ENCODE data around the gene MSL3B.

Gene MSL3B

DNA sequence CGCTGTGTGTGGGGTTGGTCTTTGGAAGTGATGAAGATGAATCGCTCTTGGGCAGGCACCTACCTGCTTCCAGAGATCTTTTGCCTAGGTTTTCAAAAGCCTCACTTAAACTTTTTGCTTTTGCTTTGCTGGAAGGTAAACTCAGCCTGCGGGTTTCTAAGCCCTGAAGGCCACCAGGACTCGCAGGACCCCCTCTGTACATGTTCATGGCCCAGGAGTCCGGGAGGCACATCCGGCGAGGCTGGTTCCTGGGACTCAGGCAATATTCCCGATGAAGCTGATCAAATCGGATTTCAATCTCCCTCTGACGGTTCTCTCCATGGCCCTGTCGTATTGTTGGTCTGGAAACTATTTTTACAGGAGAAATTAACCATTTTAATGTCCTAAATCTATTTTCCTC is 27.0 kb downstream of the MSL3B start:
- Histone ChIP-seq H3K36me3 (replicated peaks in 1 of 2) (no peaks in the 10 kb centered on the region), H3K27ac (no peak overlapping the region), H3K4me1 (replicated peaks in 1 of 2) (no peaks in the 10 kb centered on the region), H3K9me3 (replicated peaks in 1 of 3) (no peaks in the 10 kb centered on the region), H3K4me3 (no peak overlapping the region), H3K27me3 (no peaks in the 10 kb centered on the region)
- no peak for TF ChIP-seq POLR2A (IDR thresholded peaks at IDR 0.05)
- TF ChIP-seq, protein P1, sequence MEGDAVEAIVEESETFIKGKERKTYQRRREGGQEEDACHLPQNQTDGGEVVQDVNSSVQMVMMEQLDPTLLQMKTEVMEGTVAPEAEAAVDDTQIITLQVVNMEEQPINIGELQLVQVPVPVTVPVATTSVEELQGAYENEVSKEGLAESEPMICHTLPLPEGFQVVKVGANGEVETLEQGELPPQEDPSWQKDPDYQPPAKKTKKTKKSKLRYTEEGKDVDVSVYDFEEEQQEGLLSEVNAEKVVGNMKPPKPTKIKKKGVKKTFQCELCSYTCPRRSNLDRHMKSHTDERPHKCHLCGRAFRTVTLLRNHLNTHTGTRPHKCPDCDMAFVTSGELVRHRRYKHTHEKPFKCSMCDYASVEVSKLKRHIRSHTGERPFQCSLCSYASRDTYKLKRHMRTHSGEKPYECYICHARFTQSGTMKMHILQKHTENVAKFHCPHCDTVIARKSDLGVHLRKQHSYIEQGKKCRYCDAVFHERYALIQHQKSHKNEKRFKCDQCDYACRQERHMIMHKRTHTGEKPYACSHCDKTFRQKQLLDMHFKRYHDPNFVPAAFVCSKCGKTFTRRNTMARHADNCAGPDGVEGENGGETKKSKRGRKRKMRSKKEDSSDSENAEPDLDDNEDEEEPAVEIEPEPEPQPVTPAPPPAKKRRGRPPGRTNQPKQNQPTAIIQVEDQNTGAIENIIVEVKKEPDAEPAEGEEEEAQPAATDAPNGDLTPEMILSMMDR (IDR thresholded peaks at IDR 0.05): no peak
- WGBS, 4 donors: 91 to 98% (median 97%) methylated on average over 11 of the region's 11 CpGs
- DNase-seq: peak in 1 of 7 donors; percentile 14
- intact Hi-C loops (cut with DNase I): no loop called here

DNA sequence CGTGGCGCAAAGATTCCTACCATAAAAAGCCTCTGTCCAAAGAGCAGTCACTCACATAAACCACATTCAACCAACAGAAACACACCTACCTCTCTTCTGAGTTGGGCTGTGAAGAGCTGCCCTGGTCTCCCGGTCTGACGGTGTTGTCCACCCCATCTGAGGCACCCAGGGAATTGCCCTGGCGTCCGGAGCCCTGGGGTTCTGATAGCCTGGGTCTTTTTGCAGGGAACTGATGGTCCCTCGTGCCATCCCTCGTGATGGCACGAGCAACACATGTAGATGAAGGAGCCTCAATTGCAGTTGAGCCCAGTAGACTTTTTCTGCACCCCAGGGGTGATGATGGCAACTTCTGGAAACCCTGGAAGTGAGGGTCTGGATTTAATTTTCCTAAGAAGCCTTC is 27.7 kb downstream of the MSL3B start:
- no peak overlapping the region for H3K4me3 ChIP-seq
- 91 to 99% (median 95%) methylated on average over 9 of the region's 9 CpGs for WGBS, 4 donors
- no peak for DNase-seq

DNA sequence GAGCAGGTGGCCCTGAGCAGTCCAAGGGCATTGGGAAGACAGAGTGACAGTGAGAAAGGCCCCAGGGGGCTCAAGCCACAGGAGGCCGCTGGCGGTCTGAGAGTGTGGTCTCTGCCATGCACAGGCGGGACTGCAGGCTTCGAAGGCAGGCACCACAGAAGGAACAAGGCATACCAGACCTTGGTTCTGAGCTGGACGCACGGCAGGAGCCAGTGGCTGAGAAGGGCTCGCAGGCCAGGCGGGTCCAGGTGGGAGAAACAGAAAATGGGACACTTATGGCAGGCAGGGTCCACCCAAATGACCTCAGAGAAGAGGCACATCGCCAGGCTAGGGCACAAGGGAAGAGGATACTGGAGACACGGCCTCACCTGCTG is 28.8 kb downstream of the MSL3B start:
- DNase-seq: no peak
- no peaks in the 10 kb centered on the region for H3K27me3 ChIP-seq
- 89 to 98% (median 95%) methylated on average over 8 to 10 of the region's 10 CpGs for WGBS, 4 donors

More for the DNA sequence above, 27.7 kb downstream of the MSL3B start:
- no peaks in the 10 kb centered on the region for H3K36me3 ChIP-seq (replicated peaks in 1 of 2)
- no peak overlapping the region for H3K27ac ChIP-seq
- H3K27me3 ChIP-seq: no peaks in the 10 kb centered on the region
- intact Hi-C loops (cut with DNase I): no loop called here
- no peaks in the 10 kb centered on the region for H3K4me1 ChIP-seq (replicated peaks in 1 of 2)
- no peaks in the 10 kb centered on the region for H3K9me3 ChIP-seq (replicated peaks in 1 of 3)
- TF ChIP-seq, protein P1 (IDR thresholded peaks at IDR 0.05): no peak
- no peak for TF ChIP-seq POLR2A (IDR thresholded peaks at IDR 0.05)

DNA sequence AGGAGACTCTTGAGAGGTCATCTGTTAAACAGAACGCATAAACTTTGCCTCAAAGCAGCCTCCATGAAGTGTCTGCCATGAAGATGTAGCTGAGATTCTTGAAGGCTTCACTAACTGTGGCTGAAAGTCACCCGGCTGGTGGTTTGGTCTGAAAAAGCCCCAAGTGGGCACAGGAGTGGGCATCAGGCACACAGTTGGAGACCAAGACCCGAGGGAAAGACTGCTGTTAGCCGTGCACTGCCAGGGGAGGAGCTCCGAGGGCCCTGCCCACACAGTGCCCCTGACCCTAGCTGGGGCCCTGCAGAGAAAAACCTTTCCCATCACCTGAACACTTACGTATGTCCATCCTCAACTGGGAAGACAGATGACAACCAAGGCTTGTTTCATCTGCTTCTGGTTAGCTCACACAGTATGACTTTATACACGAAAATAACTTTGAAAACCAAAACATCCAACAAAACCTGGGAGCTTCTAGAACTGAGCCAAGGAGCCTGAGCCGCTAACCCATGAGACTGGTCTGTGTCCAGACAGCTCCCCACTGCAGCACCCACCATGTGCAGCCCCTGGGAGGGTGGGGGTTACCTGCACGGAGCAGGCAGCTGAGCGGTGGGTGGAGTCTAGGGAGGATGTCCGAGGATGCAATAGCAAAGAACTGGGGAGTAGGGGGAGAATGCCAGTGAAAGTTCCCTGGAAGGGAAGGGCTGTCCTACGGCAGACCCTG is 29.3 kb downstream of the MSL3B start:
- DNase-seq: peak in 1 of 7 donors; percentile 20

More for the DNA sequence above, 28.8 kb downstream of the MSL3B start:
- TF ChIP-seq, protein P1 (IDR thresholded peaks at IDR 0.05): no peak
- no peak for TF ChIP-seq POLR2A (IDR thresholded peaks at IDR 0.05)
- intact Hi-C loops (cut with DNase I): no loop called here
- no peak overlapping the region for H3K27ac ChIP-seq
- H3K4me3 ChIP-seq: no peak overlapping the region
- no peaks in the 10 kb centered on the region for H3K4me1 ChIP-seq (replicated peaks in 1 of 2)
- H3K9me3 ChIP-seq (replicated peaks in 1 of 3): no peaks in the 10 kb centered on the region
- no peaks in the 10 kb centered on the region for H3K36me3 ChIP-seq (replicated peaks in 1 of 2)

More for the DNA sequence above, 29.3 kb downstream of the MSL3B start:
- H3K36me3 ChIP-seq (replicated peaks in 1 of 2): no peaks in the 10 kb centered on the region
- no peaks in the 10 kb centered on the region for H3K9me3 ChIP-seq (replicated peaks in 1 of 3)
- H3K4me3 ChIP-seq: no peak overlapping the region
- no peak overlapping the region for H3K27ac ChIP-seq
- H3K27me3 ChIP-seq: no peaks in the 10 kb centered on the region
- H3K4me1 ChIP-seq (replicated peaks in 1 of 2): no peaks in the 10 kb centered on the region
- 88 to 90% (median 90%) methylated on average over 8 to 12 of the region's 12 CpGs for WGBS, 4 donors
- intact Hi-C loops (cut with DNase I): no loop called here
- TF ChIP-seq, protein P1 (IDR thresholded peaks at IDR 0.05): no peak
- TF ChIP-seq POLR2A (IDR thresholded peaks at IDR 0.05): no peak

All from adrenal gland (tissue), 9 donors.